Esophagus muscularis mucosa (tissue), 4 donors: ENCODE data around the gene NKAIN2. TPM values are rescaled to one million over a fixed set of nuclear protein-coding genes. Genes with fewer than 3 reads are reported as not detected.

Experiments used
- DNase-seq: peaks from one replicate; pipeline ENCODE4 v3.0.0-alpha.2; 2017; ENCODE audit errors: extremely low spot score
- H3K27ac ChIP-seq, 4 donors: fragments of 200-600 bp; sonication (generic); replicated peaks in 1 of 4; 1 replicate in 3 of 4; 2 replicates in 1 of 4; pipeline ENCODE4 v1.5.1; 2016 to 2019; ENCODE audit warnings: mild to moderate bottlenecking in 1 of 4
- H3K27me3 ChIP-seq, 4 donors: fragments of 200-600 bp; sonication (generic); one replicate each; pipeline versions ENCODE4 v1.5.1 to v1.6.0; 2016 to 2019
- H3K36me3 ChIP-seq, 4 donors: fragments of 200-600 bp; sonication (generic); one replicate each; pipeline ENCODE4 v1.5.1; 2016 to 2019
- H3K4me1 ChIP-seq, 4 donors: fragments of 200-600 bp; sonication (generic); one replicate each; pipeline ENCODE4 v1.5.1; 2016 to 2019
- H3K4me3 ChIP-seq, 4 donors: fragments of 200-600 bp; sonication (generic); 1 replicate in 2 of 4; 2 replicates in 2 of 4; pipeline ENCODE4 v1.5.1; 2016 to 2019; ENCODE audit warnings: mild to moderate bottlenecking in 4 of 4, moderate library complexity in 1 of 4
- H3K9me3 ChIP-seq, 4 donors: fragments of 200-600 bp; sonication (generic); 1 replicate in 3 of 4; 2 replicates in 1 of 4; pipeline ENCODE4 v1.5.1; 2016 to 2019
- CTCF ChIP-seq, 3 experiments: fragments of 200-600 bp in 2 of 3; fragments of 450-650 bp in 1 of 3; sonication (generic) in 2 of 3; IDR thresholded peaks; one replicate each; pipeline ENCODE4 v1.5.1; 2017 to 2019; ENCODE audit warnings: antibody characterized with exemption in 3 of 3, mild to moderate bottlenecking in 2 of 3, moderate library complexity in 1 of 3
- EP300 ChIP-seq: sonication (generic); formaldehyde crosslinking; IDR thresholded peaks from one replicate; pipeline ENCODE4 v1.6.1; 2017; ENCODE audit warnings: antibody characterized with exemption
- POLR2A ChIP-seq: fragments of 450-650 bp; IDR thresholded peaks from one replicate; pipeline ENCODE4 v1.6.1; 2017; ENCODE audit warnings: antibody characterized with exemption, moderate library complexity, mild to moderate bottlenecking, low read depth
- POLR2AphosphoS5 ChIP-seq, 2 donors: sonication (generic); formaldehyde crosslinking; IDR thresholded peaks; one replicate each; pipeline ENCODE4 v1.6.1; 2017; ENCODE audit warnings: antibody characterized with exemption in 2 of 2
- WGBS: methylation state at CpG from one replicate; pipeline ENCODE4 v1.1.5; 2018; 5-methylcytosine and 5-hydroxymethylcytosine counted together
- intact Hi-C: fragments of 100-400 bp; cut with DNase I; formaldehyde crosslinking; loops from one replicate; pipeline ENCODE4 v1.15.1; 2023
- total RNA-seq, 4 donors: library from RNA; depleted of rRNA; stranded (reverse); fragments of >200 nt; gene quantifications; one replicate each; pipeline versions ENCODE4 v1.1.0 to v1.2.1, GENCODE V29; 2016

The NKAIN2 gene
- total RNA-seq, 4 donors from 2014 or later: 0.11 to 0.66 (median 0.13) TPM; not detected in 1

GRCh38 chr6:124443541-124443940, 639.9 kb downstream of the NKAIN2 start:
- Histone ChIP-seq H3K4me1 (no peaks in the 10 kb centered on the region), H3K27me3 (no peaks in the 10 kb centered on the region), H3K36me3 (no peaks in the 10 kb centered on the region), H3K9me3 (no peaks in the 10 kb centered on the region), H3K27ac (no peak overlapping the region), H3K4me3 (no peak overlapping the region)
- intact Hi-C loops: no loop called here
- 56% methylated on average over 2 of the region's 2 CpGs for WGBS
- no peak for TF ChIP-seq POLR2AphosphoS5 (IDR thresholded peaks at IDR 0.05)
- TF ChIP-seq EP300: no peak
- TF ChIP-seq CTCF (IDR thresholded peaks at IDR 0.05): no peak
- TF ChIP-seq POLR2A: no peak
- DNase-seq: no peak

- Histone ChIP-seq H3K4me3 (no peak overlapping the region), H3K27me3 (no peaks in the 10 kb centered on the region), H3K9me3 (no peaks in the 10 kb centered on the region), H3K36me3 (no peaks in the 10 kb centered on the region), H3K27ac (no peak overlapping the region), H3K4me1 (no peaks in the 10 kb centered on the region)
- no peak for TF ChIP-seq POLR2A
- no peak for TF ChIP-seq POLR2AphosphoS5 (IDR thresholded peaks at IDR 0.05)
- TF ChIP-seq CTCF (IDR thresholded peaks at IDR 0.05): no peak
- TF ChIP-seq EP300: no peak
- no peak for DNase-seq
- intact Hi-C loops: no loop called here
- 71% methylated on average over 3 of the region's 3 CpGs for WGBS
Measured at GRCh38 chr6:124445581-124445980, 641.9 kb downstream of the NKAIN2 start.

GRCh38 chr6:124446961-124447360, 643.3 kb downstream of the NKAIN2 start:
- no peaks in the 10 kb centered on the region for H3K9me3 ChIP-seq
- intact Hi-C loops: no loop called here
- H3K27ac ChIP-seq: no peak overlapping the region
- H3K27me3 ChIP-seq: no peaks in the 10 kb centered on the region
- no peaks in the 10 kb centered on the region for H3K36me3 ChIP-seq
- TF ChIP-seq CTCF (IDR thresholded peaks at IDR 0.05) (no peak), POLR2A (no peak), POLR2AphosphoS5 (IDR thresholded peaks at IDR 0.05) (no peak), EP300 (no peak)
- H3K4me3 ChIP-seq: no peak overlapping the region
- WGBS: 69% methylated on average over 3 of the region's 3 CpGs
- DNase-seq: no peak
- no peaks in the 10 kb centered on the region for H3K4me1 ChIP-seq

GRCh38 chr6:124459268-124459667, 655.6 kb downstream of the NKAIN2 start:
- WGBS: 96% methylated on average over 2 of the region's 2 CpGs
- Histone ChIP-seq H3K4me3 (no peak overlapping the region), H3K4me1 (no peaks in the 10 kb centered on the region), H3K9me3 (no peaks in the 10 kb centered on the region), H3K27ac (no peak overlapping the region), H3K27me3 (no peaks in the 10 kb centered on the region), H3K36me3 (no peaks in the 10 kb centered on the region)
- no peak for TF ChIP-seq CTCF (IDR thresholded peaks at IDR 0.05)
- TF ChIP-seq EP300: no peak
- TF ChIP-seq POLR2AphosphoS5 (IDR thresholded peaks at IDR 0.05): no peak
- TF ChIP-seq POLR2A: no peak
- intact Hi-C loops: no loop called here
- DNase-seq: no peak

GRCh38 chr6:124462750-124463149, 659.1 kb downstream of the NKAIN2 start:
- no peaks in the 10 kb centered on the region for H3K27me3 ChIP-seq
- H3K27ac ChIP-seq: no peak overlapping the region
- DNase-seq: no peak
- intact Hi-C loops: no loop called here
- 87% methylated on average over 3 of the region's 3 CpGs for WGBS
- H3K36me3 ChIP-seq: no peaks in the 10 kb centered on the region
- H3K9me3 ChIP-seq: peaks cover 0 to 5% (median 0%) of the 10 kb centered on the region in 4 donors
- TF ChIP-seq POLR2A: no peak
- no peak for TF ChIP-seq POLR2AphosphoS5 (IDR thresholded peaks at IDR 0.05)
- no peak for TF ChIP-seq CTCF (IDR thresholded peaks at IDR 0.05)
- no peak for TF ChIP-seq EP300
- no peak overlapping the region for H3K4me3 ChIP-seq
- no peaks in the 10 kb centered on the region for H3K4me1 ChIP-seq
